Stimulated activated CD8-positive, alpha-beta memory T cell treated with anti-CD3 and anti-CD28 coated beads, Interleukin-4, amount 100 ng/mL, for 48 hours (primary cell): ENCODE data around the gene DIAPH1.
A peak's percentile ranks its signal among the peaks of the same experiment; 100 is the strongest.

Source experiments
- DNase-seq: peaks from one replicate; pipeline ENCODE4 v3.0.0-alpha.2; 2020

The DIAPH1 gene

DNA sequence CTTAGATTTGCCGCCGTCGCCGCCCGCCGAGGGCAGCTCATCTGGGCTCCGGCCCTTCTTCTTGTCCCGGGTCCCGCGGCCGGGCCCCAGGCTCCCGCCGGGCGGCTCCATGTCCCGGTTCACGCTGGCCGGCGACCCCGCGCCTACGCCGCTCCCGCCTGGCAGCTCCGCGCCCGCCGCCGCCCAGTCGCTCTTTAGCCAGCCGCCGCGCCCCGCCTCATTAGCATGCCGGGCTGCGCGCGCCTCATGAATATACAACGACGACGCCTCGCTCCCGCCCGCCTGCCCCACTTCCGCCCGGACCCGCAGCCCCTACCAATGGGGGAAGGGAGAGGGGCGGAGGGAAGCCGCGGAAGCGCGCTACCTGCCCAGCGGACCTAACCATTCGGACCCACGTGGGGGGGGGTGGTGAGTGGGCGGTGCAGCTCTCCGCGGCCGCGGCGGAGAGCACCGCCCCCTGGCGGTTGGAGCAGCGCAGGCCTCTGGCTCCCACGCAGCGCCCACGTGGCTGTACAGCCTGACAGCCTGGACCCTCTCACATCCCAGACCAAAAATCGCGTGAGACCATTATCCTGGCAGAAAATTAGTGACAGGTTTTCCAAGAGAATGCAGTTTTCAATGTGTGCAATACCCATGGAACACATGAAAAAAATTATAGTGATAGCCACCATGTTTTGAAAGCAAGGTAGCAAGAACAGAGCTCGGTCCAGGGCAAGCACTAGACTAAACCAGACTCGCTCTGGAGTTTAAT lies at the start of gene DIAPH1:
Gene DIAPH1, minus strand, starts transcription at position 197 of the 751 bp plus-strand sequence. Its CDS starts 86 bp downstream, at position 111.
- DNase-seq, result peak; percentile 99

DNA sequence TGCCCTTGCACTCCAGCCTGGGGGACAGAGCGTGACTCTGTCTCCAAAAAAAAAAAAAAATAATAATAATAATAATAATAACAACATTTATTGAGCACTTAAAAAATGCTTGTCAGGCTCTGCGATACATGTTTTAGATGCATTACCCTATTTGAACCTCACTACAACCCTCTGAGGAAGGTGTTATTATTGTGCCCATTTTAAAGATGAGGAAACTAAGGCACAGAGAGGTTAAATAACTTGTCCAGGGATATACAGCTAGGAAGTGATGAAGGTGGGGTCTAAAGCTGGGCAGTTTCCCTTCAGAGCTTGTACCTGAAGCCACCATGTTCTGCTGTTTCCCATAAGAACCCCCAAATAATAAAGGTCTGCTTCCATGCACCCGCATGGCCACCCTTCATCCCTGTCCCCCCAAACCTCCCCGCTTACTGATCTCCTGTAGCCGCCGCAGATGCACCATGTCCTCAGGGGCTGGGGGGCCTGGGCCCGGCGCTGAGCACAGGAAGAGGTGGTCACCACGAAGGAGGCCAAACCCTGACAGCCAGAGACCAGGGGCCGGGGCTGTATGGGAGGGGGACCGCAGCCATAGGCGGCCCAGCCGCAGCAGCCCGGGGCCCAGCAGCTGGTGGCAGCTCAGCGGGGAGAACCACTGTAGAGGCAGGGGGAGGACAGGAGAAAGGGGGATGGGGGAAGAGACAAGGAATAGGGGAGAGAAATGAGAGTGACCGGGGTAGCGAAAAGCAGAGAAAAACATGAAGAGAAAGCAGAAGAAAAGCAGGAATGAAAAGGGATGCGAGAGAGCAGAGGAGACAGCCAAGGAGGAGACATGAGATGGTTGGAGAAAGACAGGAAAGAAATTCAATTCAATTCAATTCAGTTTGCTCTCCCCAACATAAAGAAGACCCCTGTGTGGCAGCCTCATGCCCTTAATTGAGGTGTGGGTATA lies 47.5 kb upstream of the DIAPH1 start:
- no peak for DNase-seq

DNA sequence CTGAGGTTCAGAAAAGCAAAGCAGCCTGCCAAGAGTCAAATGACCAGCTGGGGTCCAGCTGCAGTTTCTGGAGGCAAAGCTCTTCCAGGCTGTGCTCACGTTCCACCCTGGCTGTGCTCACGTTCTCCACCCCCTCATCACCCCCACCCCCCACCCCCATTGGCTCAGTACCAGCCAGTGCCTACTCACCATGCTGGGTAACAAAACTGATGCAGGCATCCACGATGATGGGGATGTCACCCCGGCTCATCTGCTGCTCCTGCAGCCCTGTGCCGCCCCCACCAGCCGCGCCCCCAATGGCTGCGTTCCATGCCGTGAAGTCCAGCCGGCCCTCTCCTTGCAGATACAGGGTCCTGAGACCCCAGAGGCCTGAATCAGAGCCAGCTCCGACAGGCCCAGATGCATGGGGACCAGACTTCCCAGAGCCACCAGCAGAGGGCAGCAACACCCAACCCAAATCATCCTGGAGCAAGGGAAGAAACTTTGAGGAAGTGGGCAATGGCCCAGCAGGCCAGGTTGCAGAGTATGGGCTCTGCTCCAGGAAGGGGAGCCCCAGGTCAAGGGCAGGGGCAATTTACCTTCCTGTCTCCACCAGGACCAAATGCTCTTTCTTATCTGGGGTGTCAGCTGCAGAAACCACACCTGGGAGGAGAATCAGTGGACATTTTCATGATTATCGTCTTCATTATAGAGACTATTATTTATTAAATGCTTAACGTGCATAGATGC lies 46.1 kb upstream of the DIAPH1 start:
- peak; percentile 88 for DNase-seq

DNA sequence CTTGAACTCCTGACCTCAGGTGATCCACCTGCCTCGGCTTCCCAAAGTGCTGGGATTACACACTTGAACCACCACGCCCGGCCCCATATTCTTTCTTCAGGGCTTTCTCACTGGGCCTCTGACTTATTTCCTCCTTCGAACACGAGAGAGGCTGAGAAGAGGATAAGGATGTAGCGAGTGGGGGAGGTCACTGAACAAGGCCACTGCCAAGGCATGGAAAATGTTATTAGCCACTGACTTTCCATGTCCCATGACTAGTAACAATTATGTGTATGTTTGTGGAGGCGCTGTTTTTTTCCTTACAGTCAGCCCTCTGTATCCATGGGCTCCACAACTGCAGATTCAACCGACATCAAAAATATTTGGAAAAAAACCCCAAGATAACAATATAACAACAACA lies 44.7 kb upstream of the DIAPH1 start:
- no peak for DNase-seq

DNA sequence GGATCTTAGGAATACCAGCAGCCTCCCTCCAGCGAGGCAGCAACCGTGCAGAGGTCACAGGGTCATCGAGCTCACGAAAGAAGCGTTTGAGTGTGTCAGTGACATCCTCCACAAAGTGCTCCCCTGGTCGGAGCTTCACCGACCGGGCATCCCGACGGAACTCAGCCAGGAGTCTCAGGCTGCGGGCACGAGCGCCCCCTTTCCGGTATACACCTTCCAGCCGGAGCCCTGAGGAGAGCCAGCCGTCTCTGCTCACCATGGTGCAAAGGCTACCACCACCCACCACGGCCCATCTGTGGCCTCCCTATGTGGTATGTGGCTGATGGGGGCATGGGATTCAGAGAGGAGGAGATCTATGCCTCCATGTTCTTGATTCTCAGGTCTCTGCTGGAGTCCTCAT lies 43.2 kb upstream of the DIAPH1 start:
- no peak for DNase-seq

DNA sequence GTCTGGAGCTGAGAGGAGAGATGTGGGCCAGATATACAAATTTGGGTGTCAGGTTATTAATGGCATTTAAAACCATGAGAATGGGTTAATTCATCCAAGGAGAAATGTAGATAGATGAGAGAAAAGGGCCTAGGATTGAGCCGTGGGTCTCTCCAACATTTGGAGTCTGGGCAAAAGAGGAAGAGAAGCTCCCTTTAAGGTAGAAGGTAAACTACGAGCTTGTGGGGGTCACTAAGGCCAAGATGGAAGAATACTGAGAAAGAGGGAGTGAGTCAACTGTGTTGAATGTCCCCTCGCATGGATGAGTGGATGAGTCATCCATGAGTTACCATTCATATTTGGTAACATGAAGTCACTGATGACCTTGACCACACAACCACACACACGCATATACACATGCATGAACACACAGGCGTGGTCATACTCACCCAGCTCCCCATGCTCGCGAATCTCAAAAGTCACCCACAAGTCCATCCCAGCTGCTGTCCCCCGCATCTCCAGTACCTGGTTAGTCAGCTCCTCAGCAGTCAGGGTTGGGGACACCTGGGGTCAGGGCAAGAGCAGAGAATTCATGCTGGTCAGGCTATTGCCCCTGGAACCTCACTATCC lies 39.2 kb upstream of the DIAPH1 start:
- DNase-seq, result no peak

DNA sequence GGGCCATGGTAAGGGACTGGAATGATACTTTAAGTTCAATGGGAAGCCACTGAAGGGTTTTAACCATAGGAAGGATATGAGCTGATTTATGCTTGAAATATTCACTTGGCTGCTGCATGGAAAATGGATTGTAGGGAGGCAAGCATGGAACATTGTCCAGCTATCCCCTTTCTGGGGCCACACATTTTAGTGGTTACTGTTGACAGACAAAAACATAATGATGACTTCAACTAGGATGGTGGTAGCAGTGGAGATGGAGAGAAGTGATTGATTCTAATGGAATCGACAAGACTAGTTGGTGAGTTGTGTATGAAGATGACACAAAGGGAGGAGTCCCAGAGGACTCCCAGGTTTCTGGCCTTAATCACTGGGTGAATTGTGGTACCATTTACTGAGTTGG lies 38.6 kb upstream of the DIAPH1 start:
- no peak for DNase-seq

DNA sequence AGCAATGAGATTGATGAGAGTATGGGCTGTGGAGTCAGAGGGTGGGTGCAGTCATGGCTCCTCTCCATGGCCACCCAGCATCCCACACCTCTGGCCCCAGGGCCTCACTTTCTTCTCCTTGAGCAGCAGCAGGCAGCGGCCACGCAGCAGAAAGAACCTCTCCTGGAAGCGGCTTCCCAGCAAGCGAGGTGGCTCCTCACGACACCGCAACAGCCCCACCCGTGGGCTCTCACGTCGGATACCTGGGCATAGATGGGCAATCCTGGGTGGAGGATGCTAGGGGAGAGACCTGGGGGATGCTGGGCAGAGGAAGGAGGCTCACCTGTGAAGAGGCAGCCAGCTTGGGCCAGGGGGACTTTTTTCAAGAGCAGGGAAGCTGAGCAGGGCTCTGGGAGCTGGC lies 37.6 kb upstream of the DIAPH1 start:
- DNase-seq, result no peak

DNA sequence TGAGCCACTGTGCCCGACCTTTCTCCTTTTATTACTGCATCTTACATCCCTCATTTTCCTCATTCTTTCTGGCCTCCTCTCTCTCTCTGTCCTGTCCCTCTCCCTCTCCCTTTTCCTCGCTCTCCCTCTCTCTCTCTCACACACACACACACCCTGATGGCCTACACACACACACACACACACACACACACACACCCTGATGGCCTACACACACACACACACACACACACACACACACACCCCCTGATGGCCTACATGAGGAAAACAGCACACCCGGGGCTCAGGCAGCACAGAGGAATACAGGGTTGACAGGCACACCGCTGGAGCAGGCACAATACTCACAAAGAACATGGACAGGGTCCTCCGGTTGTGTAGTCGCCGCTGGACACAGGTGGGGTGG lies 36.2 kb upstream of the DIAPH1 start:
- no peak for DNase-seq

DNA sequence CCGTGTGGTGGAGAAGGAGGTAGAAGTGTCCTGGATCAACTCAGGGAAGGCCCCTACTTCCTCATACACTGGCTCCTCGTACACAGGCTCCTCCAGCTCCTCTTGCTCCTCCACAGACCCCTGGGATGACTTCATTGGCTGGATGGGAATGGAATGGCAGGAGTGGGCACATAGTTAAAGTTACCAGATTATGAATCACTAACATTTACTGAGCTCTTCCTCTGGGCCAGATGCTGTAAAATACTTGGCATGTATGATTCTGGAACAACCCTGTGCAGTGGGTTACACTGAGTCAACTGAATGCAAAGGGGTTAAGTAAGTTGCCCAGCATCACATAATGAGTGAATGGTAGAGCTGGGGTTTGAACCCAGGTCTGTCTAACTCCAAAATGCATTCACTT lies 35.5 kb upstream of the DIAPH1 start:
- no peak for DNase-seq

DNA sequence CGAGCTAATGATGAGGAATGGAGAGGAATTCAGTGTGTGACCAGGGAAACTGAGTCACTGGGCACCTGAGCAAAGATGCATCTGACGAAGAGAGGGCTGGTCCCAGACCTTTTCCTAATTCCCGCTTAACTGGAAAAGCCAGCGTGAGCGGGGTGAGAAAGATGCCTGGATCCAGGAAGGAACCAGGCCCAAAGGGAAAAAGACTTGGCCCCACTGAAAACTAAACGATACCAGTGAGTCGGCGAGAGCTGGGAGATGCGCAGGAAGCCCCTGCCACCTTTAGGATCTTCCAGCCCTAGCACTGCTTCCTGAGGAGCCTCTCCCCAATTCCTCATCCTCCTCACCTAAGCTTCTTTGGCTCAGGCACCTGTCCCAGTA lies 32.9 kb upstream of the DIAPH1 start:
- DNase-seq, result no peak

DNA sequence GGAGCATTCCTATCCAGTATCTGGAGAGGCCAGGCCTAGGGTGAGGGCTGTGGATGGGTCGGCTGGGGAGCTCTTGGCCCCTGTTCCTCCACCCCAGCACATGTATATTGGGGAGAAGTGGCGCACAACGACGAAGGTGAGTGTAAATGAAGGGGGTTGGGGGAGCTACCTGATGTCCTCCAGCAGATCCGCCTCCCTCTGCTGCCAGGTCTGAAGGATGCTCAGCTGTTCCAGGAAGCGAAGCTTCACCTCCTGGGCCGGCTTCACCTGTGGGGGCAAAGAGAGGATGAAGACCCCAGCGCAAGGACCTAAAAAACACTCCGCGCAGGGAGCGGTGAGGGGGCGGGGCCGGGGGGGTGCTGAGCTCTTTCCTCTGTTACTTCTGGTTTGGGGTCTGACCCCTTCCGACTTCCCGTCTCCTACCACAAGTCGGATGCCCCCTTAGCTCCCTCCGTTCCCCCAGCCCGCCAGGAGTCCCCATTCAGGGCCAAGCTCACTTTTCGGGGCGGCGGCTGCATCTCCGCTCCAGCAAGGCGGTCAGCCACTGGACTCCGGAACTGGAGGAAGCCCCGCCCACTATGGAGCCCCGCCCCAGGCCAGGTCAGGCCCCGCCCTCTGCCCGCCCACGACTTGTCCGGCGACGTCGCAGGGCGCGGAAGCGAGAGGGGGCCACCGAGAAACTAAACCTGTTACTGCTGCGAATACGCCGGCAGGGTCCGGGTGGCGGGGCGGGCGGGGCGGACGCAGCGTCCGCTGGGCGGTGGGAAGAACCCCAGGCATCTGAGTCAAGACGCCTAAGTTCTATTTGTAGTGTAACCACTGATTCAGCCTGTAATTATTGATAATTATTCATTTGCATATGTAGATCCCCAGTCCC lies 32.3 kb upstream of the DIAPH1 start, which contains the start of gene FCHSD1:
Gene FCHSD1, minus strand, starts transcription at position 568 of the 877 bp plus-strand sequence. Its CDS starts 50 bp downstream, at position 518.
- peak; percentile 92 for DNase-seq

DNA sequence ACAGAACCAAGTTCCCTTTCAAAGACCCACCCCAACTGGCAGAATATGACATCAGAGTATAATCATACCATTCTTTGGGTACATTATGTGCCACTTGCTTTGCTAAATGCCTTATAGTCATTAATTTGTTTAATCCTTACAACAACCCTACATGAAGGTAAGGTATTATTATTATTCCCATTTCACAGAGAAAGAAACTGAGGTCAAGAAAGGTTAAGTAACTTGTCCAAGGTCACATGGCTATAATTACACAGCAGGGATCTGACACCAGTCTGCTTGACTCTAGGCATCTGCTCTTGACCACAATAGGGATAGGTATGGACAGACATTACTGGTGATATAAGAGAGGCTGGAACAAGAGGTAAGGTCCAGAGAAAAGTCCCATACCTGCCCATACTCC lies 31.2 kb upstream of the DIAPH1 start:
- DNase-seq, result no peak

DNA sequence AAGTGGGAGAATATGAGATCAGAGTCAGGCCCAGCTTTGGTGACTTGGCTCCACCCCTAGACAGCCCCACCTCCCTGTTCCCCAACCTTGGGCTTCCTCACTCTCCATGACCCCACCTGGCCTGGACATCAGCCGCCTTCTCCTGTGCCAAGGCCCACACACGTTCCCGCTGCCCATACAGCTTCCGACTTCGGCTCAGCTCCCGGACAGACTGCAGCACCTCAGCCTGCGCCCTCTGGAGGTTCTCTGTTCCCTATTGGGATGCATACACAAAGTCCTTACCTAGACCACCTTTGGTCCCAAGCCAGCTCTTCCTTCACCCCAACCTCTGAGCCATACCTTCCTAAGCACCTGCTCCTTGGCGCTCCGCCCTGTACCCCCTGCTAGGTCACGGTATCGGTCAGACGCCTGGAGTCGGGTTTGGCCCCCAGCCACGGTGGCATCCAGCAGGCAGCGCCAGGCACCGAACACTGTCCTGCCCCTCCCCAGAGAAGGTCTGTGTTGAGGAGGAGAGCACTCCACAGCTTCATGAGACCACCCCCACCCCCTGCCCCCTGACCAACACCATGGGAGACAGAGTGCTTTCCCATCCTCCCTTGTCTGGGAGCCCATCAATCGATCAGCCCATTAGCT lies 30.4 kb upstream of the DIAPH1 start:
- no peak for DNase-seq

DNA sequence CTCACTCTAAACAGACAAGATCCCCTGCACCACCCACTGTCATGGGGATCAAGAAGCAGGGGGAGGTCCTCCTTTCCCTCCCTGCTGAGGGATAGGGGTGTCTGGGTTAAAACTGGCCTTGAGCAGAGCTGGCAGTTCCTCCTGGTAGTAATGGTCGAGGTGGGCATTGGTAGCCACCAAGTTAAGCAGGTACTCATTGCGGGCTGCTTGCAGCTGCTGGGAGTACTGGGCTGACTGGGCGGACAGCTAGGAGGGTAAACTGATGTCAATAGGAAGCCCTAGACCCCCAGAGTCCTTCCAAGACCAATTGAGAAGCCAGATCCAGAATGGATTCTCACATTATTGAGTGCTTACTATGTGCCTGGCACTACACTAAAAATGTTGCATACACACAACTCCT lies 29.1 kb upstream of the DIAPH1 start:
- no peak for DNase-seq

DNA sequence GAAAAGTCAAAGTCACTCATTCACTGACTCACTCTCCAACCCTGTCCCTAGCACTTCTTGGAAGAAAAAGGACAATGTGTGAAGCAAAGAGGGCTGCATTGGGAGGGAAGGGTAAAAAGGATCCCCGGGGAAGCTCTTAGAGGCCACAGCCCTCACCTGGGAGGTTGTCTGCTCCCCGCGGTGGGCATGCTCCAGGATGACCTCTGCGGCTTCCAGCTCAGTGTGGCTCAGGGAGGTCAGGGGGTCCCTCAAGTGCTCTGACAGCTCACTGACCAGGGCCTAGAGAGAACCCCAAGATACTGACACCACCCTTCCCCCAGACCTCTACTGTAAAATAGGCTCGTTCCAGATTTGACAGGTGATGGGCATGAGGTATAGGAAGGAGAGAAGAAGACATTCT lies 28.4 kb upstream of the DIAPH1 start:
- no peak for DNase-seq

DNA sequence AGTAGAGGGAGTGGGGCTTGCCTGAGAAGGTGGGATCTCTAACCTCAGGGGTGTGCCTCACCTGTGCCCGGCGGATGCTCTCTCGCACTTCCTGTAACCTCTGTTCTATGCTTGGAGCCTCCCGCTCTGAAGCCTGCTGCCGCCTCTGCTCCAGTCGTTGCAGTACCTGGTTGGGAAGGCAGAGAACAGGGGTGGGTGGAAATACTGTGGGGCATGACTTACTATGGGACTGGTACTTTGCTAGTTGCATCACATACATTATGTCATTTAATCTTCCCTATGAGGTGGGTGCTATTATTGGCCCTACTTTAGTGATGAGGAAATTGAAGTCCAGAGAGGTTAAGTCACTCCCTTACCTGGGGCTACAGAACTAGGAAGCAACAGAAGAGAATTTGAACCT lies 27.2 kb upstream of the DIAPH1 start:
- DNase-seq, result no peak

DNA sequence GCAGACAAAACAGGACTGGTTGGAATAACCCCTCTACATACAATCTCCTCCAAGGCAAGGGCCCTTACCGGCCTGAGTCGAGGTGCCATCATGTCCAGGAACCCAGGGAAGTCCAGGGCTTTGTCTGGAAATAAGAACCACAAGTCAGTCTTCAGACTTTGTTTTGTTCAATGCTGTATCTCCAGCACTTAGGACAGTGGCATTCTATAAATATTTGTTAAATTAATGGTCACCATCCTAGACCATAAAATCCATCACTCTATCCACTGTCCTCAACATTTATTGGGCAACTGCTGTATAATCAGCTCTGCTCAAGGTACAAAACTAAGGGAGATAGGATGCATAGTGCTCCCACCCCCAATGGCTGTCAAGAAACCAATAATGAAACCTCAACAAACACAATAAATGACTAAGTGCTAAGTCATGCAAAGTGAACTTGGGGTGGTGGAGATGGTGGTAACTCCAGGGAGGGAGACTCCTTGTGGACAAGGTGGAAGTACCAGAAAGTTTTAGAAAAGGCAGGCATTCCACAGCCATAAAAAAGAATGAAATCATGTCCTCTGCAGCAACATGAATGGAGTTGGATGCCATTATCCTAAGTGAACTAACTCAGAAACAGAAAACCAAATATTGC lies 23.0 kb upstream of the DIAPH1 start:
- no peak for DNase-seq

DNA sequence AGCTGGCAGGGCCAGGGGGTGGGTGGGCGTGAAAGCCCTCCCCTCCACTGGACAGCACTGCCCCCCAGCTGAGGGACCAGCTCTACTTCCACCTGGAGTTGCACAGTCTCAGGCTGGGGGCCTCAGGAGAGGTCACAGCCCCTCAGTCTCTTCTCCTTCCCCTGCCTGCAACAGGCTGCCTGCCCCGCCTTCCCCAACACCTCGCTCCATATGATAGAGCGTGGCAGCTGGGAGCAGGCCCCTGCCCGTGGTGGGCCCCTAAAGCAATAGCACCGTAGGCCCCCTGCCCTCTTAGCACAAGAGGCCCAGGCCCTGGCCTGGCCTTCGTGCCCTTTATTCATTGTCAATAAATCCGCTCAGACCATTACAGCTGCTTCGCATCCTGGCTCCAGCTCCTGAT lies 21.9 kb upstream of the DIAPH1 start:
- no peak for DNase-seq

DNA sequence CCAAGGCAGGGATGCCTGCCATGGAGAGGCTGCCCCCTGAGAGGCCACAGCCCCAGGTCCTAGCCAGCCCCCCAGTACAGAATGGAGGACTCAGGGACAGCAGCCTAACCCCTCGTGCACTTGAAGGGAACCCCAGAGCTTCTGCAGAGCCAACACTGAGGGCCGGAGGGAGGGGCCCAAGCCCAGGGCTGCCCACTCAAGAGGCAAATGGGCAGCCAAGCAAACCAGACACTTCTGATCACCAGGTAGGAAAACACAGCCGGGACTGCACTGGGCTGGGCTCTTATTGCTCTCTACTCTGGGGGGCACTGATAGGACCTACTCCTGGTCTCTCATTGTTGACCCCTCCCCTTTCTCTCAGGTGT lies 21.2 kb upstream of the DIAPH1 start:
- DNase-seq, result no peak
